SK-N-SH treated with all-trans-retinoic acid at 6 μM for 48 hours (cell line): ENCODE results near the gene SSR4.

Experiments
- TOX ChIP-seq: fragments of 250-450 bp; sonication (Bioruptor Pico); IDR thresholded peaks from 2 replicates; pipeline ENCODE4 v1.8.0; 2021; ENCODE audit warnings: mild to moderate bottlenecking, moderate library complexity, borderline replicate concordance
- ZFP30 ChIP-seq: fragments of 450-650 bp; formaldehyde crosslinking; IDR thresholded peaks from 2 replicates; pipeline ENCODE4 v1.5.0; 2022; ENCODE audit warnings: mild to moderate bottlenecking, moderate library complexity
- ZNF565 ChIP-seq: fragments of 450-650 bp; formaldehyde crosslinking; conservative IDR thresholded peaks from 2 replicates; pipeline ENCODE4 v1.5.0; 2020; ENCODE audit warnings: low read depth, mild to moderate bottlenecking, moderate library complexity
- ZNF8 ChIP-seq: fragments of 450-650 bp; formaldehyde crosslinking; IDR thresholded peaks from 2 replicates; pipeline ENCODE4 v1.5.0; 2020; ENCODE audit warnings: mild to moderate bottlenecking, moderate library complexity
- TF ChIP-seq, protein P1 (sequence below): fragments of 250-450 bp; sonication (Bioruptor Pico); IDR thresholded peaks from 2 replicates; pipeline ENCODE4 v1.8.0; 2020; ENCODE audit warnings: mild to moderate bottlenecking, moderate library complexity, borderline replicate concordance

GRCh38 chrX:153818571-153819383, 24.3 kb downstream of the SSR4 start:
- no peak for TF ChIP-seq TOX (CRISPR knock-in tag)
- no peak for TF ChIP-seq ZNF565 (CRISPR knock-in tag)
- TF ChIP-seq ZNF8 (CRISPR knock-in tag): no peak
- TF ChIP-seq, protein P1, sequence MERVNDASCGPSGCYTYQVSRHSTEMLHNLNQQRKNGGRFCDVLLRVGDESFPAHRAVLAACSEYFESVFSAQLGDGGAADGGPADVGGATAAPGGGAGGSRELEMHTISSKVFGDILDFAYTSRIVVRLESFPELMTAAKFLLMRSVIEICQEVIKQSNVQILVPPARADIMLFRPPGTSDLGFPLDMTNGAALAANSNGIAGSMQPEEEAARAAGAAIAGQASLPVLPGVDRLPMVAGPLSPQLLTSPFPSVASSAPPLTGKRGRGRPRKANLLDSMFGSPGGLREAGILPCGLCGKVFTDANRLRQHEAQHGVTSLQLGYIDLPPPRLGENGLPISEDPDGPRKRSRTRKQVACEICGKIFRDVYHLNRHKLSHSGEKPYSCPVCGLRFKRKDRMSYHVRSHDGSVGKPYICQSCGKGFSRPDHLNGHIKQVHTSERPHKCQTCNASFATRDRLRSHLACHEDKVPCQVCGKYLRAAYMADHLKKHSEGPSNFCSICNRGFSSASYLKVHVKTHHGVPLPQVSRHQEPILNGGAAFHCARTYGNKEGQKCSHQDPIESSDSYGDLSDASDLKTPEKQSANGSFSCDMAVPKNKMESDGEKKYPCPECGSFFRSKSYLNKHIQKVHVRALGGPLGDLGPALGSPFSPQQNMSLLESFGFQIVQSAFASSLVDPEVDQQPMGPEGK (CRISPR knock-in tag): no peak
- no peak for TF ChIP-seq ZFP30 (CRISPR knock-in tag)
